C4-2B (cell line): ENCODE data around the gene C19orf33.
"Not testable (repeated sequence)": the region's sequence is repeated elsewhere in the genome, so short reads cannot be mapped to it uniquely, and the experiment has no call there.

Experiments used
- H3K27ac ChIP-seq: fragments of 450-650 bp; 2 replicates; pipeline ENCODE4 v1.5.1; 2017
- CTCF ChIP-seq: fragments of 450-650 bp; conservative IDR thresholded peaks from 2 replicates; pipeline ENCODE4 v1.5.1; 2017; ENCODE audit warnings: mild to moderate bottlenecking
- ZFX ChIP-seq: fragments of 450-650 bp; IDR thresholded peaks from 2 replicates; pipeline ENCODE4 v1.6.1; 2017

C19orf33 gene

GRCh38 chr19:38333245-38333644 is 29.2 kb downstream of the C19orf33 start:
- no peak overlapping the region for H3K27ac ChIP-seq
- TF ChIP-seq ZFX (no peak), CTCF (no peak)

GRCh38 chr19:38335949-38336637 is 32.0 kb downstream of the C19orf33 start:
- peak overlapping the region; percentile 66 for H3K27ac ChIP-seq
- TF ChIP-seq ZFX, result no peak
- no peak for TF ChIP-seq CTCF

GRCh38 chr19:38336638-38337359 is 32.7 kb downstream of the C19orf33 start:
- peak overlapping the region; percentile 66 for H3K27ac ChIP-seq
- no peak for TF ChIP-seq CTCF
- no peak for TF ChIP-seq ZFX

GRCh38 chr19:38337360-38337653 is 33.3 kb downstream of the C19orf33 start:
- H3K27ac ChIP-seq, result peak overlapping the region; percentile 66
- TF ChIP-seq CTCF (no peak), ZFX (no peak)

- H3K27ac ChIP-seq, result not testable (repeated sequence)
These were observed 35.0 kb downstream of the C19orf33 start for GRCh38 chr19:38339011-38339410.

GRCh38 chr19:38340927-38341326 is 36.9 kb downstream of the C19orf33 start:
- no peak overlapping the region for H3K27ac ChIP-seq
- TF ChIP-seq CTCF, result no peak
- no peak for TF ChIP-seq ZFX

GRCh38 chr19:38346837-38347236 is 42.8 kb downstream of the C19orf33 start:
- no peak overlapping the region for H3K27ac ChIP-seq
- no peak for TF ChIP-seq CTCF
- no peak for TF ChIP-seq ZFX

- H3K27ac ChIP-seq, result no peak overlapping the region
- TF ChIP-seq CTCF (no peak), ZFX (no peak)
These were observed 46.8 kb downstream of the C19orf33 start for GRCh38 chr19:38350883-38351282.
